ENCODE data around the gene ABL2. TPM values are rescaled to one million over a fixed set of nuclear protein-coding genes. Genes with fewer than 3 reads are reported as not detected.

The ABL2 gene
- total and polyA plus RNA-seq, 9 of the 15 experiments (the other 6 are each of a cell fraction or from before 2014, with no cell fraction given) = 1.4 to 15.0 (median 8.6) TPM

DNA sequence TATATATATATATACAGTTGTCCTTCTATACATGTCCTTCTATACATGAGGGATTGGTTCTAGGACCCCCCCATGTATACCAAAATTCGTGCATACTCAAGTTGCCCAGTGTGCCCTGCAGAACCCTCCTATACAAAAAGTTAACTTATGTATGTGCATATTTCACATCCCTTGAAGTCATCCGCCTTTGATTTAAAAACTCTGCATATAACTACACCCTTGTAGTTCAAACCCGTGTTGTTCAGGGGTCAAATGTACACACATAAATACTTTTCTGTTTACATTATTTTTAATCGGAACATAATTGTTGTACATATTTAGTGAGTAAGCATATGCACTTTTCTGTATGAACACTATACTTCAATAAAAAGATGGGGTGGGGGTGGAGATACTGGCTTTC is 7.7 kb upstream of the ABL2 start (continued):
- no peak for TF ChIP-seq ZNF184 (CRISPR knock-in tag; IDR thresholded peaks at IDR 0.05)
- no peak for TF ChIP-seq STAT5A (IDR thresholded peaks at IDR 0.05; ENCODE audit: borderline replicate concordance, low read length)
- no peak for TF ChIP-seq SMC3 (conservative IDR thresholded peaks at IDR 0.05; ENCODE audit: insufficient read depth, low read depth, low read length)
- no peak for TF ChIP-seq SRSF7 (optimal IDR thresholded peaks at IDR 0.05; ENCODE audit: low read depth, low read length)
- TF ChIP-seq, protein P1, sequence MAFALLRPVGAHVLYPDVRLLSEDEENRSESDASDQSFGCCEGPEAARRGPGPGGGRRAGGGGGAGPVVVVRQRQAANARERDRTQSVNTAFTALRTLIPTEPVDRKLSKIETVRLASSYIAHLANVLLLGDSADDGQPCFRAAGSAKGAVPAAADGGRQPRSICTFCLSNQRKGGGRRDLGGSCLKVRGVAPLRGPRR (CRISPR knock-in tag; IDR thresholded peaks at IDR 0.05) = no peak
- TF ChIP-seq PTTG1 (tag; IDR thresholded peaks at IDR 0.05; ENCODE audit: low read depth) = no peak
- TF ChIP-seq PRMT5 (CRISPR knock-in tag; IDR thresholded peaks at IDR 0.05) = no peak
- no peak for TF ChIP-seq REST (IDR thresholded peaks at IDR 0.05; ENCODE audit: borderline replicate concordance)
- TF ChIP-seq REST (CRISPR knock-in tag; IDR thresholded peaks at IDR 0.05; ENCODE audit: low read depth) = no peak
- TF ChIP-seq SMARCB1 (IDR thresholded peaks at IDR 0.05; ENCODE audit: insufficient read length, low read depth) = no peak
- TF ChIP-seq COPS2 (conservative IDR thresholded peaks at IDR 0.05) = no peak
- no peak for TF ChIP-seq MEF2A (IDR thresholded peaks at IDR 0.05; ENCODE audit: control insufficient read depth, low read depth, low read length)
- no peak for TF ChIP-seq SIN3A (IDR thresholded peaks at IDR 0.05; ENCODE audit: borderline replicate concordance in 2 of 2, control insufficient read depth in 1 of 2, low read depth in 2 of 2, low read length in 2 of 2)
- no peak for TF ChIP-seq ZNF41 (CRISPR knock-in tag; conservative IDR thresholded peaks at IDR 0.05)
